Activated gamma-delta T cell (primary cell): ENCODE data around the gene LCN1.
"Not testable (repeated sequence)": the region's sequence is repeated elsewhere in the genome, so short reads cannot be mapped to it uniquely, and the experiment has no call there.

ENCODE experiments used
- DNase-seq: peaks from one replicate; lab custom pipeline; 2025; lab: John Stamatoyannopoulos, UW

The LCN1 gene

GRCh38 chr9:135522137-135522877, 1.1 kb downstream of the LCN1 start:
- DNase-seq = no peak

- DNase-seq = no peak
These were observed 1.7 kb downstream of the LCN1 start for GRCh38 chr9:135522931-135523330.

GRCh38 chr9:135523521-135524129, 2.4 kb downstream of the LCN1 start:
- DNase-seq = no peak

GRCh38 chr9:135524130-135524861, 3.1 kb downstream of the LCN1 start:
- no peak for DNase-seq

- DNase-seq = no peak
These were observed 4.2 kb downstream of the LCN1 start for GRCh38 chr9:135525241-135526088.

- DNase-seq = no peak
These were observed 5.0 kb downstream of the LCN1 start for GRCh38 chr9:135526089-135526729.

- DNase-seq = no peak
These were observed 5.7 kb downstream of the LCN1 start for GRCh38 chr9:135526730-135527571.

- DNase-seq = not testable (repeated sequence)
These were observed 7.7 kb downstream of the LCN1 start for GRCh38 chr9:135528842-135529435.

- DNase-seq = no peak
These were observed 8.9 kb downstream of the LCN1 start for GRCh38 chr9:135530146-135530545.

GRCh38 chr9:135531096-135531495, 9.9 kb downstream of the LCN1 start:
- no peak for DNase-seq

- no peak for DNase-seq
These were observed 11.9 kb downstream of the LCN1 start for GRCh38 chr9:135533113-135533512.

- no peak for DNase-seq
These were observed 12.4 kb downstream of the LCN1 start for GRCh38 chr9:135533674-135534073.

GRCh38 chr9:135534192-135534711, 13.0 kb downstream of the LCN1 start:
- DNase-seq = not testable (repeated sequence)

- DNase-seq = not testable (repeated sequence)
These were observed 13.6 kb downstream of the LCN1 start for GRCh38 chr9:135534826-135535225.

- DNase-seq = not testable (repeated sequence)
These were observed 14.4 kb downstream of the LCN1 start for GRCh38 chr9:135535631-135536030.

- DNase-seq = no peak
These were observed 15.0 kb downstream of the LCN1 start for GRCh38 chr9:135536216-135536615.

- DNase-seq = not testable (repeated sequence)
These were observed 22.1 kb downstream of the LCN1 start for GRCh38 chr9:135543262-135543894.

- DNase-seq = no peak
These were observed 23.9 kb downstream of the LCN1 start for GRCh38 chr9:135544981-135545635.

GRCh38 chr9:135545646-135546176, 24.5 kb downstream of the LCN1 start, which contains the start of gene OBP2A:
Gene OBP2A (plus strand): TSS chr9:135546126. CDS start chr9:135546181, 55 bp downstream.
- DNase-seq = not testable (repeated sequence)
